H1 (cell line): ENCODE results near the gene MBP.

Source experiments
- BACH1 ChIP-seq: IDR thresholded peaks from 2 replicates; pipeline ENCODE4 v1.6.1; 2012; ENCODE audit warnings: low read length, improper control_type of control experiment
- CREB1 ChIP-seq: IDR thresholded peaks from 2 replicates; pipeline ENCODE4 v1.6.1; 2012; ENCODE audit warnings: inconsistent platforms
- CTBP2 ChIP-seq: IDR thresholded peaks from 2 replicates; pipeline ENCODE4 v1.7.0; 2011; ENCODE audit warnings: borderline replicate concordance, mild to moderate bottlenecking, moderate library complexity, mixed read lengths, low read length; ENCODE audit not compliant: insufficient read depth, insufficient read length
- CTCF ChIP-seq, 3 experiments: IDR thresholded peaks; 1 replicate in 2 of 3; 2 replicates in 1 of 3; pipeline versions ENCODE4 v1.5.1 to v1.6.1; 2011; ENCODE audit warnings: low read length in 3 of 3, mild to moderate bottlenecking in 3 of 3, inconsistent platforms in 2 of 3, low read depth in 1 of 3, moderate library complexity in 1 of 3; ENCODE audit not compliant: insufficient read depth in 1 of 3; ENCODE audit errors: control extremely low read depth in 1 of 3
- EP300 ChIP-seq, 2 experiments: IDR thresholded peaks; 1 replicate in 1 of 2; 2 replicates in 1 of 2; pipeline ENCODE4 v1.6.1; 2011 to 2012; ENCODE audit warnings: low read depth in 2 of 2, low read length in 2 of 2, mild to moderate bottlenecking in 2 of 2, borderline replicate concordance in 1 of 2, inconsistent platforms in 1 of 2, moderate library complexity in 1 of 2
- EZH2 ChIP-seq: fragments of 200-600 bp; sonication (generic); IDR thresholded peaks from 2 replicates; pipeline ENCODE4 v1.7.1; 2012; ENCODE audit warnings: low read depth, mild to moderate bottlenecking, moderate library complexity, low read length, inconsistent platforms; ENCODE audit not compliant: severe bottlenecking
- KDM5A ChIP-seq: fragments of 200-600 bp; IDR thresholded peaks from 2 replicates; pipeline ENCODE4 v1.7.1; 2012; ENCODE audit warnings: mild to moderate bottlenecking, low read length, inconsistent platforms, mixed read lengths
- POLR2A ChIP-seq, 2 experiments: IDR thresholded peaks; 1 replicate in 1 of 2; 2 replicates in 1 of 2; pipeline ENCODE4 v1.6.1; 2011; ENCODE audit warnings: low read depth in 2 of 2, low read length in 2 of 2, mild to moderate bottlenecking in 2 of 2; ENCODE audit errors: control extremely low read depth in 1 of 2
- POLR2AphosphoS5 ChIP-seq: IDR thresholded peaks from 2 replicates; pipeline ENCODE4 v1.6.1; 2011; ENCODE audit warnings: low read depth, low read length
- RAD21 ChIP-seq, 2 experiments: IDR thresholded peaks in 1 of 2; conservative IDR thresholded peaks in 1 of 2; 2 replicates each; pipeline ENCODE4 v1.6.1; 2011; ENCODE audit warnings: low read depth in 2 of 2, low read length in 2 of 2, improper control_type of control experiment in 1 of 2, inconsistent platforms in 1 of 2, mild to moderate bottlenecking in 1 of 2, moderate library complexity in 1 of 2
- RFX5 ChIP-seq: IDR thresholded peaks from 2 replicates; pipeline ENCODE4 v1.6.1; 2011; ENCODE audit warnings: low read depth, low read length, improper control_type of control experiment, borderline replicate concordance
- RNF2 ChIP-seq: fragments of 200-900, 300-1000 bp; sonication (generic); IDR thresholded peaks from 2 replicates; pipeline ENCODE4 v1.7.1; 2016; ENCODE audit warnings: borderline replicate concordance, low read depth, mild to moderate bottlenecking, antibody characterized with exemption, low read length; ENCODE audit not compliant: poor library complexity, severe bottlenecking; ENCODE audit errors: missing control alignments
- SUZ12 ChIP-seq: fragments of 200-600 bp; sonication (generic); IDR thresholded peaks from 2 replicates; pipeline ENCODE4 v1.6.1; 2012; ENCODE audit warnings: mild to moderate bottlenecking, inconsistent platforms, low read length, moderate library complexity, mixed read lengths
- ZNF274 ChIP-seq: IDR thresholded peaks from 2 replicates; pipeline ENCODE4 v1.7.0; 2012; ENCODE audit warnings: low read length, borderline replicate concordance; ENCODE audit errors: extremely low read depth

- TF ChIP-seq POLR2A (IDR thresholded peaks at IDR 0.05; ENCODE audit: control extremely low read depth in 1 of 2, low read depth in 2 of 2, low read length in 2 of 2) = no peak
- no peak for TF ChIP-seq KDM5A
- no peak for TF ChIP-seq ZNF274
- TF ChIP-seq EZH2 = no peak
- no peak for TF ChIP-seq BACH1
- TF ChIP-seq RAD21 (IDR thresholded peaks at IDR 0.05 in 1 of 2, conservative IDR thresholded peaks at IDR 0.05 in 1 of 2; ENCODE audit: low read depth in 2 of 2, low read length in 2 of 2) = no peak
- no peak for TF ChIP-seq CREB1
- TF ChIP-seq RNF2 = no peak
- TF ChIP-seq POLR2AphosphoS5 = no peak
- no peak for TF ChIP-seq CTCF (IDR thresholded peaks at IDR 0.05; ENCODE audit: control extremely low read depth in 1 of 3, insufficient read depth in 1 of 3, low read depth in 1 of 3, low read length in 3 of 3)
- no peak for TF ChIP-seq CTBP2
- TF ChIP-seq RFX5 = no peak
- TF ChIP-seq EP300 (IDR thresholded peaks at IDR 0.05; ENCODE audit: borderline replicate concordance in 1 of 2, low read depth in 2 of 2, low read length in 2 of 2) = no peak
- TF ChIP-seq SUZ12 = no peak
These were observed 144.4 kb downstream of the MBP start for GRCh38 chr18:76988031-76988826.
